Smooth muscle cell (in vitro differentiated cells): ENCODE measurements around the gene RBCK1. TPM values are rescaled to one million over a fixed set of nuclear protein-coding genes. Genes with fewer than 3 reads are reported as not detected.

ENCODE experiments used
- DNase-seq: peaks from one replicate; lab custom pipeline; 2025; ENCODE audit not compliant: unreplicated experiment; lab: John Stamatoyannopoulos, UW
- H2AFZ ChIP-seq: fragments of 200-600 bp; sonication (generic); 2 replicates; pipeline ENCODE4 v1.6.0; 2016; ENCODE audit warnings: antibody characterized with exemption, low read depth, mild to moderate bottlenecking
- H3F3A ChIP-seq: fragments of 200-600 bp; sonication (generic); 2 replicates; pipeline ENCODE4 v1.6.0; 2017; ENCODE audit warnings: antibody characterized with exemption, low read depth
- H3K27ac ChIP-seq: fragments of 200-600 bp; sonication (generic); 2 replicates; pipeline ENCODE4 v1.5.1; 2016; ENCODE audit warnings: low read depth, mild to moderate bottlenecking
- H3K27me3 ChIP-seq: fragments of 200-600 bp; sonication (generic); 2 replicates; pipeline ENCODE4 v1.6.1; 2016; ENCODE audit warnings: low read depth, mild to moderate bottlenecking
- H3K36me3 ChIP-seq: fragments of 200-600 bp; sonication (generic); 2 replicates; pipeline ENCODE4 v1.5.1; 2016; ENCODE audit warnings: low read depth
- H3K4me1 ChIP-seq: fragments of 200-600 bp; sonication (generic); 2 replicates; pipeline ENCODE4 v1.5.1; 2016; ENCODE audit warnings: low read depth
- H3K4me2 ChIP-seq: fragments of 200-600 bp; sonication (generic); 2 replicates; pipeline ENCODE4 v1.6.0; 2016; ENCODE audit warnings: mild to moderate bottlenecking
- H3K4me3 ChIP-seq: fragments of 200-600 bp; sonication (generic); 2 replicates; pipeline ENCODE4 v1.5.1; 2016; ENCODE audit warnings: mild to moderate bottlenecking
- H3K79me2 ChIP-seq: fragments of 200-600 bp; sonication (generic); 2 replicates; pipeline ENCODE4 v1.6.0; 2016; ENCODE audit warnings: low read depth, mild to moderate bottlenecking
- H3K9ac ChIP-seq: fragments of 200-600 bp; sonication (generic); 2 replicates; pipeline ENCODE4 v1.6.0; 2016; ENCODE audit warnings: low read depth
- H3K9me3 ChIP-seq: fragments of 200-600 bp; sonication (generic); replicated peaks from 2 replicates; pipeline ENCODE4 v1.5.1; 2016; ENCODE audit warnings: low read depth
- H4K20me1 ChIP-seq: fragments of 200-600 bp; sonication (generic); 2 replicates; pipeline ENCODE4 v1.6.0; 2016; ENCODE audit warnings: low read depth
- CTCF ChIP-seq: fragments of 200-600 bp; sonication (generic); IDR thresholded peaks from 2 replicates; pipeline ENCODE4 v1.5.1; 2017; ENCODE audit warnings: borderline replicate concordance, mild to moderate bottlenecking, antibody characterized with exemption; ENCODE audit not compliant: insufficient read depth, poor library complexity, severe bottlenecking
- WGBS: methylation state at CpG from one replicate; pipeline ENCODE4 v1.1.7; 2016; ENCODE audit warnings: low lambda C conversion rate; 5-methylcytosine and 5-hydroxymethylcytosine counted together
- polyA plus RNA-seq: library from polyadenylated mRNA; unstranded; fragments of >200 nt; fragmentation: Nextera tagmentation; extraction: Ambion mirVana; gene quantifications from 2 replicates; pipeline ENCODE4 v1.2.1, GENCODE V29; 2016
- small RNA-seq: library from RNA; depleted of rRNA; stranded (forward); fragments of <200 nt; gene quantifications from one replicate; pipeline ENCODE3, GENCODE V24; 2014
- total RNA-seq: library from RNA; depleted of rRNA; stranded (reverse); fragments of >200 nt; gene quantifications from 2 replicates; pipeline ENCODE4 v1.2.3, GENCODE V29; 2014

Gene RBCK1
- total and polyA plus RNA-seq, 2 experiments from 2014 or later, result 43.0 to 53.9 TPM

GRCh38 chr20:478949-479429, 70.9 kb downstream of the RBCK1 start:
- peaks cover 13% of the 10 kb centered on the region for H4K20me1 ChIP-seq
- H3K9me3 ChIP-seq, result no peaks in the 10 kb centered on the region
- peaks cover 9% of the 10 kb centered on the region for H3F3A ChIP-seq
- peak overlapping the region; percentile 39 for H3K27ac ChIP-seq
- 72% methylated on average over 3 of the region's 3 CpGs for WGBS
- H3K4me1 ChIP-seq, result no peaks in the 10 kb centered on the region
- no peaks in the 10 kb centered on the region for H3K79me2 ChIP-seq
- H3K4me3 ChIP-seq, result no peak overlapping the region
- H3K36me3 ChIP-seq, result peaks cover 18% of the 10 kb centered on the region
- TF ChIP-seq CTCF, result peak; percentile 55
- H3K4me2 ChIP-seq, result no peak overlapping the region
- no peak overlapping the region for H2AFZ ChIP-seq
- no peak for DNase-seq
- H3K9ac ChIP-seq, result no peak overlapping the region
- no peaks in the 10 kb centered on the region for H3K27me3 ChIP-seq

- Histone ChIP-seq H4K20me1 (peaks cover 18% of the 10 kb centered on the region), H3K4me3 (no peak overlapping the region), H3K4me1 (no peaks in the 10 kb centered on the region), H3K79me2 (no peaks in the 10 kb centered on the region), H2AFZ (no peak overlapping the region), H3K36me3 (peaks cover 21% of the 10 kb centered on the region), H3K9ac (no peak overlapping the region), H3K9me3 (no peaks in the 10 kb centered on the region), H3K27me3 (no peaks in the 10 kb centered on the region), H3K27ac (no peak overlapping the region), H3K4me2 (no peak overlapping the region), H3F3A (peaks cover 9% of the 10 kb centered on the region)
- no peak for TF ChIP-seq CTCF
- 97% methylated on average over 2 of the region's 2 CpGs for WGBS
- DNase-seq, result no peak
These were observed 71.4 kb downstream of the RBCK1 start for GRCh38 chr20:479487-479886.

GRCh38 chr20:480044-480443, 71.9 kb downstream of the RBCK1 start:
- Histone ChIP-seq H3K4me3 (no peak overlapping the region), H3K36me3 (peaks cover 23% of the 10 kb centered on the region), H4K20me1 (peaks cover 21% of the 10 kb centered on the region), H2AFZ (no peak overlapping the region), H3K79me2 (no peaks in the 10 kb centered on the region), H3K9ac (no peak overlapping the region), H3K27ac (no peak overlapping the region), H3F3A (peaks cover 9% of the 10 kb centered on the region), H3K9me3 (no peaks in the 10 kb centered on the region), H3K4me2 (no peak overlapping the region), H3K4me1 (no peaks in the 10 kb centered on the region), H3K27me3 (no peaks in the 10 kb centered on the region)
- DNase-seq, result no peak
- 97% methylated on average over 3 of the region's 3 CpGs for WGBS
- no peak for TF ChIP-seq CTCF

GRCh38 chr20:481167-481566, 73.1 kb downstream of the RBCK1 start:
- peaks cover 9% of the 10 kb centered on the region for H3F3A ChIP-seq
- no peaks in the 10 kb centered on the region for H3K79me2 ChIP-seq
- no peak overlapping the region for H2AFZ ChIP-seq
- no peak overlapping the region for H3K4me2 ChIP-seq
- DNase-seq, result no peak
- H3K36me3 ChIP-seq, result peaks cover 27% of the 10 kb centered on the region
- no peaks in the 10 kb centered on the region for H3K27me3 ChIP-seq
- peak overlapping the region; percentile 2 for H3K27ac ChIP-seq
- no peaks in the 10 kb centered on the region for H3K9me3 ChIP-seq
- H4K20me1 ChIP-seq, result peaks cover 23% of the 10 kb centered on the region
- no peak overlapping the region for H3K9ac ChIP-seq
- H3K4me1 ChIP-seq, result no peaks in the 10 kb centered on the region
- 92% methylated on average over 1 of the region's 1 CpG for WGBS
- no peak overlapping the region for H3K4me3 ChIP-seq
- TF ChIP-seq CTCF, result no peak

Small RNAs within 50 kb of the gene (small RNA-seq; reads per million reads assigned to genes)
- gene RF00019, result not detected

Other genes starting within 250 kb of the RBCK1 start
- gene DEFB128, start 218.6 kb upstream of the RBCK1 start, total RNA-seq, result not detected in 2 replicates
- gene DEFB128, start 218.6 kb upstream of the RBCK1 start, polyA plus RNA-seq, result not detected in 2 replicates
- not detected in 2 replicates for gene DEFB129, start 181.0 kb upstream of the RBCK1 start, total RNA-seq
- not detected in 2 replicates for gene DEFB129, start 181.0 kb upstream of the RBCK1 start, polyA plus RNA-seq
- not detected in 2 replicates for gene DEFB132, start 150.6 kb upstream of the RBCK1 start, total RNA-seq
- gene DEFB132, start 150.6 kb upstream of the RBCK1 start, polyA plus RNA-seq, result not detected in 2 replicates
- 2.8 and 9.2 TPM in 2 replicates for gene C20orf96, start 117.5 kb upstream of the RBCK1 start, total RNA-seq
- 11.2 and 11.7 TPM in 2 replicates for gene C20orf96, start 117.5 kb upstream of the RBCK1 start, polyA plus RNA-seq
- gene ZCCHC3, start 110.7 kb upstream of the RBCK1 start, total RNA-seq, result 25.9 and 27.7 TPM in 2 replicates
- 26.2 and 32.4 TPM in 2 replicates for gene ZCCHC3, start 110.7 kb upstream of the RBCK1 start, polyA plus RNA-seq
- 3.3 and 7.1 TPM in 2 replicates for gene SOX12, start 82.7 kb upstream of the RBCK1 start, total RNA-seq
- 16.6 and 17.7 TPM in 2 replicates for gene SOX12, start 82.7 kb upstream of the RBCK1 start, polyA plus RNA-seq
- 31.5 and 50.1 TPM in 2 replicates for gene NRSN2, start 61.2 kb upstream of the RBCK1 start, total RNA-seq
- 99.1 and 107 TPM in 2 replicates for gene NRSN2, start 61.2 kb upstream of the RBCK1 start, polyA plus RNA-seq
- 18.6 and 21.2 TPM in 2 replicates for gene TRIB3, start 27.5 kb upstream of the RBCK1 start, total RNA-seq
- 25.7 TPM in 2 replicates for gene TRIB3, start 27.5 kb upstream of the RBCK1 start, polyA plus RNA-seq
- gene TBC1D20, start 54.2 kb downstream of the RBCK1 start, total RNA-seq, result 37.9 and 41.9 TPM in 2 replicates
- gene TBC1D20, start 54.2 kb downstream of the RBCK1 start, polyA plus RNA-seq, result 41.6 and 45.7 TPM in 2 replicates
- 165 and 205 TPM in 2 replicates for gene CSNK2A1, start 135.5 kb downstream of the RBCK1 start, total RNA-seq
- 74.1 and 82.6 TPM in 2 replicates for gene CSNK2A1, start 135.5 kb downstream of the RBCK1 start, polyA plus RNA-seq
- gene TCF15, start 202.0 kb downstream of the RBCK1 start, total RNA-seq, result not detected in 2 replicates
- gene TCF15, start 202.0 kb downstream of the RBCK1 start, polyA plus RNA-seq, result 0.37 TPM in 1 of 2 replicates, not detected in the other
- gene SRXN1, start 244.9 kb downstream of the RBCK1 start, total RNA-seq, result 24.3 and 27.2 TPM in 2 replicates
- 26.9 and 32.2 TPM in 2 replicates for gene SRXN1, start 244.9 kb downstream of the RBCK1 start, polyA plus RNA-seq